LHCN-M2 (cell line): ENCODE measurements around the gene NPAS3. TPM values are rescaled to one million over a fixed set of nuclear protein-coding genes. Genes with fewer than 3 reads are reported as not detected.

ENCODE experiments used
- DNase-seq: peaks from one replicate; pipeline ENCODE4 v3.0.0-alpha.2; 2012; ENCODE audit warnings: low read depth
- total RNA-seq: library from RNA; depleted of rRNA; stranded (reverse); fragments of >200 nt; gene quantifications from 2 replicates; pipeline ENCODE4 v1.2.3, GENCODE V29; 2014

NPAS3 gene
- total RNA-seq, 1 experiment from 2014 or later: not detected

GRCh38 chr14:33370426-33370825 is 431.7 kb downstream of the NPAS3 start:
- DNase-seq: no peak

GRCh38 chr14:33375196-33375595 is 436.5 kb downstream of the NPAS3 start:
- no peak for DNase-seq

GRCh38 chr14:33375786-33376185 is 437.1 kb downstream of the NPAS3 start:
- no peak for DNase-seq

GRCh38 chr14:33376510-33376909 is 437.8 kb downstream of the NPAS3 start:
- no peak for DNase-seq

GRCh38 chr14:33377596-33378390 is 439.1 kb downstream of the NPAS3 start:
- DNase-seq: no peak

- DNase-seq: no peak
Observed at GRCh38 chr14:33381717-33382116, 443.0 kb downstream of the NPAS3 start.

GRCh38 chr14:33386140-33386539 is 447.5 kb downstream of the NPAS3 start:
- DNase-seq: no peak

GRCh38 chr14:33386781-33387180 is 448.1 kb downstream of the NPAS3 start:
- DNase-seq: no peak

- no peak for DNase-seq
Observed at GRCh38 chr14:33390335-33390734, 451.7 kb downstream of the NPAS3 start.

- no peak for DNase-seq
Observed at GRCh38 chr14:33393231-33393894, 454.7 kb downstream of the NPAS3 start.

GRCh38 chr14:33393895-33394368 is 455.3 kb downstream of the NPAS3 start:
- DNase-seq: no peak

- no peak for DNase-seq
Observed at GRCh38 chr14:33401311-33401710, 462.6 kb downstream of the NPAS3 start.

- DNase-seq: no peak
Observed at GRCh38 chr14:33402604-33403003, 463.9 kb downstream of the NPAS3 start.

- DNase-seq: peak; percentile 7
Observed at GRCh38 chr14:33404054-33404453, 465.4 kb downstream of the NPAS3 start.

- DNase-seq: no peak
Observed at GRCh38 chr14:33404964-33405574, 466.4 kb downstream of the NPAS3 start.

- DNase-seq: no peak
Observed at GRCh38 chr14:33406766-33407165, 468.1 kb downstream of the NPAS3 start.

GRCh38 chr14:33408291-33408690 is 469.6 kb downstream of the NPAS3 start:
- DNase-seq: no peak

- DNase-seq: no peak
Observed at GRCh38 chr14:33412450-33412849, 473.8 kb downstream of the NPAS3 start.

GRCh38 chr14:33413381-33413780 is 474.7 kb downstream of the NPAS3 start:
- DNase-seq: no peak

GRCh38 chr14:33414041-33414440 is 475.4 kb downstream of the NPAS3 start:
- DNase-seq: no peak

- DNase-seq: no peak
Observed at GRCh38 chr14:33420051-33420627, 481.5 kb downstream of the NPAS3 start.

GRCh38 chr14:33430414-33431035 is 491.8 kb downstream of the NPAS3 start:
- DNase-seq: no peak
